Erythroblast (primary cell): Measurements from ENCODE around the gene KLHL42.

ENCODE experiments used
- GATA1 ChIP-seq: IDR thresholded peaks from 2 replicates; pipeline ENCODE4 v1.6.1; 2011; ENCODE audit warnings: low read depth, mild to moderate bottlenecking, control low read depth, low read length, moderate library complexity
- POLR2A ChIP-seq: IDR thresholded peaks from 2 replicates; pipeline ENCODE4 v1.6.1; 2011; ENCODE audit warnings: mild to moderate bottlenecking, low read length

DNA sequence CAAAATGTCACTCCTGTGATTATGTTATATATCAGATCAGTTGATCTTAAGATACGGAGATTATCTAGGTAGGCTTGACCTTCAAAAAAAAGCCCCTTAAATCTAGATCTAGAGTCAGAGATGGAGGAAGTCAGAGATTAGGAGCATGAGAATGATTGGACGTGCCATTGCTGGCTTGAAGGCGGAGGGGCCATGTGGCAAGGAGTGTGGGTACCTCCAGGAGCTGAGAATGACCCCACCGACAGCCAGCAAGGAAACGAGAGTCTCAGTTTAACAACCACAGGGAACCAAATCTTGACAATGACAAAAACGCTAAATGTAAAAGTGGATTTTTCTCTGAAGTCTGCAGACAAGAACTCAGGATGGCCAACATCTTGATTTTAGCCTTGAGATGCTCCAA is 32.5 kb downstream of the KLHL42 start:
- TF ChIP-seq POLR2A: no peak
- no peak for TF ChIP-seq GATA1
